HG03064 (cell line): ENCODE results near the gene TPP2.

Experiments used
- ATAC-seq: cut with Tn5 transposase; IDR thresholded peaks from one replicate; pipeline ENCODE4 v1.9.1; 2021; ENCODE audit warnings: low read depth; ENCODE audit not compliant: unreplicated experiment

The TPP2 gene

GRCh38 chr13:102651892-102652291, 55.1 kb downstream of the TPP2 start:
- ATAC-seq, result no peak

- ATAC-seq, result no peak
These were observed 58.0 kb downstream of the TPP2 start for GRCh38 chr13:102654756-102655155.

- no peak for ATAC-seq
These were observed 60.8 kb downstream of the TPP2 start for GRCh38 chr13:102657630-102658029.

GRCh38 chr13:102658660-102659059, 61.9 kb downstream of the TPP2 start:
- ATAC-seq, result no peak

- ATAC-seq, result no peak
These were observed 62.5 kb downstream of the TPP2 start for GRCh38 chr13:102659168-102659713.

GRCh38 chr13:102667023-102667422, 70.2 kb downstream of the TPP2 start:
- no peak for ATAC-seq

- ATAC-seq, result no peak
These were observed 71.1 kb downstream of the TPP2 start for GRCh38 chr13:102667911-102668310.

GRCh38 chr13:102670130-102670529, 73.3 kb downstream of the TPP2 start:
- no peak for ATAC-seq

GRCh38 chr13:102675115-102675514, 78.3 kb downstream of the TPP2 start:
- ATAC-seq, result no peak

- ATAC-seq, result no peak
These were observed 80.3 kb downstream of the TPP2 start for GRCh38 chr13:102677122-102677521.

- no peak for ATAC-seq
These were observed 81.7 kb downstream of the TPP2 start for GRCh38 chr13:102678339-102679107.

GRCh38 chr13:102679449-102680132, 82.8 kb downstream of the TPP2 start:
- no peak for ATAC-seq

GRCh38 chr13:102680133-102680717, 83.4 kb downstream of the TPP2 start:
- ATAC-seq, result no peak

GRCh38 chr13:102680842-102681740, 84.3 kb downstream of the TPP2 start:
- no peak for ATAC-seq

- no peak for ATAC-seq
These were observed 85.4 kb downstream of the TPP2 start for GRCh38 chr13:102682211-102682610.

- no peak for ATAC-seq
These were observed 85.9 kb downstream of the TPP2 start for GRCh38 chr13:102682727-102683126.

GRCh38 chr13:102683637-102684036, 86.9 kb downstream of the TPP2 start:
- ATAC-seq, result no peak

GRCh38 chr13:102686024-102686423, 89.2 kb downstream of the TPP2 start:
- ATAC-seq, result no peak

- ATAC-seq, result no peak
These were observed 90.7 kb downstream of the TPP2 start for GRCh38 chr13:102687520-102687919.

- ATAC-seq, result no peak
These were observed 91.7 kb downstream of the TPP2 start for GRCh38 chr13:102688306-102688973.
